G401 (cell line): ENCODE data around the gene MCF2L. TPM values are rescaled to one million over a fixed set of nuclear protein-coding genes. Genes with fewer than 3 reads are reported as not detected.

Experiments
- DNase-seq: peaks from one replicate; pipeline ENCODE4 v3.0.0-alpha.2; 2015; ENCODE audit warnings: low spot score
- in situ Hi-C: cut with HindIII; loops from 2 replicates; pipeline ENCODE4 v1.10.0; 2016; ENCODE audit warnings: low sequenced_read_pairs, mixed read lengths
- total RNA-seq: library from RNA; depleted of rRNA; stranded (reverse); fragments of >200 nt; shearing (Covaris generic); gene quantifications from 2 replicates; pipeline ENCODE4 v1.2.3, GENCODE V29; 2014

MCF2L gene
- total RNA-seq, 1 experiment from 2014 or later = 2.8 TPM

GRCh38 chr13:112991609-112992008 is 22.6 kb downstream of the MCF2L start:
- no peak for DNase-seq
- in situ Hi-C loops = no loop called here

- DNase-seq = peak; percentile 60
- in situ Hi-C loops = no loop called here
These were observed 24.1 kb downstream of the MCF2L start for GRCh38 chr13:112992931-112993680.

GRCh38 chr13:112994084-112994780 is 25.2 kb downstream of the MCF2L start:
- in situ Hi-C loops = no loop called here
- no peak for DNase-seq

- in situ Hi-C loops = no loop called here
- DNase-seq = no peak
These were observed 25.9 kb downstream of the MCF2L start for GRCh38 chr13:112994781-112995355.

GRCh38 chr13:112995395-112996191 is 26.6 kb downstream of the MCF2L start:
- in situ Hi-C loops = no loop called here
- DNase-seq = no peak

- in situ Hi-C loops = no loop called here
- DNase-seq = no peak
These were observed 27.7 kb downstream of the MCF2L start for GRCh38 chr13:112996671-112997091.

GRCh38 chr13:112997188-112998130 is 28.4 kb downstream of the MCF2L start:
- in situ Hi-C loops = no loop called here
- DNase-seq = no peak

GRCh38 chr13:112998521-112999280 is 29.7 kb downstream of the MCF2L start:
- in situ Hi-C loops = no loop called here
- no peak for DNase-seq

GRCh38 chr13:112999414-113000177 is 30.6 kb downstream of the MCF2L start:
- DNase-seq = no peak

GRCh38 chr13:113000575-113000974 is 31.6 kb downstream of the MCF2L start:
- in situ Hi-C loops = no loop called here
- no peak for DNase-seq

More at GRCh38 chr13:112999414-113000177, 30.6 kb downstream of the MCF2L start:
- in situ Hi-C loops = no loop called here

- peak; percentile 82 for DNase-seq
- in situ Hi-C loops = no loop called here
These were observed 32.5 kb downstream of the MCF2L start for GRCh38 chr13:113001241-113002140.

GRCh38 chr13:113002206-113002912 is 33.3 kb downstream of the MCF2L start:
- in situ Hi-C loops = no loop called here
- DNase-seq = peak; percentile 63

- DNase-seq = no peak
- in situ Hi-C loops = no loop called here
These were observed 33.9 kb downstream of the MCF2L start for GRCh38 chr13:113002913-113003290.

- DNase-seq = no peak
- in situ Hi-C loops = no loop called here
These were observed 35.1 kb downstream of the MCF2L start for GRCh38 chr13:113004126-113004525.

- in situ Hi-C loops = no loop called here
These were observed 36.3 kb downstream of the MCF2L start for GRCh38 chr13:113005076-113005865.

More at GRCh38 chr13:113005076-113005865, 36.3 kb downstream of the MCF2L start:
- DNase-seq = no peak
